Measurements from ENCODE around the gene NXF1.

NXF1 gene

DNA sequence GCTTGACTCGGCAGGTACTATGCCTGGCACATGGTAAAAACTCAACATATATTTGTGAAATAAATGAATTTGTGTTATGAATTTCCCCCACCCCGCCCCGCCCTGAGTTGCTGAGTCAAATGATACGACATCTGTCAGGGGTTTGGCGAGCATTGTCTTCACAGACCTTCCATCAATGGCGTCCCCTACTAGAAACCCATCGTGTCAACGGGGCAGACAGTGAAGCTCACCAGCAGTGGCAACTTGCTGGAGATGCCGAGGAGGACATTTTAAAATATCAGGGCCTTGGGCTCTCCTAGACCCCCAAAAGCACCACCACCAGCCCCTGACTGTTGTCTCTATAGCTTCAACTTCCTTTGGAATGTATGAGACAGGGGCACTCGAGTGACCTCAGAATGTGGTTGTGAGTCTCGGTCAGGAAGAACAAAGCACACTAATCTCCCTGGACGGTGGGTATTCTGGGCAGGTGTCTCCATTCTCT lies 761 bp upstream of the NXF1 start:
- Histone ChIP-seq H3K9me3 (ENCODE audit: insufficient read depth, low read length) (no peaks in the 10 kb centered on the region), H3K27me3 (ENCODE audit: low read length) (no peaks in the 10 kb centered on the region), H2AFZ (ENCODE audit: low read depth, low read length, severe bottlenecking) (peak overlapping the region; percentile 79), H4K20me1 (ENCODE audit: low read depth, low read length) (no peaks in the 10 kb centered on the region), H3K27ac (ENCODE audit: low read depth, low read length) (peak overlapping the region; percentile 62), H3K4me2 (ENCODE audit: low read depth, low read length, poor library complexity, severe bottlenecking) (peak overlapping the region; percentile 69), H3K79me2 (ENCODE audit: insufficient read depth, low read length) (peaks cover 19% of the 10 kb centered on the region), H3K9me2 (replicated peaks; ENCODE audit: insufficient read depth, low read length) (no peaks in the 10 kb centered on the region), H3K4me3 (ENCODE audit: insufficient read depth, low read length, poor library complexity, severe bottlenecking) (peak overlapping the region; percentile 87), H3F3A (ENCODE audit: insufficient read depth) (peaks cover 9% of the 10 kb centered on the region; the same call in 1 of the 2 replicates), H3K9ac (ENCODE audit: low read length) (peak overlapping the region; percentile 91), H3K36me3 (ENCODE audit: low read length) (no peaks in the 10 kb centered on the region)
- TF ChIP-seq, protein P1, sequence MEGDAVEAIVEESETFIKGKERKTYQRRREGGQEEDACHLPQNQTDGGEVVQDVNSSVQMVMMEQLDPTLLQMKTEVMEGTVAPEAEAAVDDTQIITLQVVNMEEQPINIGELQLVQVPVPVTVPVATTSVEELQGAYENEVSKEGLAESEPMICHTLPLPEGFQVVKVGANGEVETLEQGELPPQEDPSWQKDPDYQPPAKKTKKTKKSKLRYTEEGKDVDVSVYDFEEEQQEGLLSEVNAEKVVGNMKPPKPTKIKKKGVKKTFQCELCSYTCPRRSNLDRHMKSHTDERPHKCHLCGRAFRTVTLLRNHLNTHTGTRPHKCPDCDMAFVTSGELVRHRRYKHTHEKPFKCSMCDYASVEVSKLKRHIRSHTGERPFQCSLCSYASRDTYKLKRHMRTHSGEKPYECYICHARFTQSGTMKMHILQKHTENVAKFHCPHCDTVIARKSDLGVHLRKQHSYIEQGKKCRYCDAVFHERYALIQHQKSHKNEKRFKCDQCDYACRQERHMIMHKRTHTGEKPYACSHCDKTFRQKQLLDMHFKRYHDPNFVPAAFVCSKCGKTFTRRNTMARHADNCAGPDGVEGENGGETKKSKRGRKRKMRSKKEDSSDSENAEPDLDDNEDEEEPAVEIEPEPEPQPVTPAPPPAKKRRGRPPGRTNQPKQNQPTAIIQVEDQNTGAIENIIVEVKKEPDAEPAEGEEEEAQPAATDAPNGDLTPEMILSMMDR (IDR thresholded peaks at IDR 0.05; ENCODE audit: insufficient read depth, low read length, poor library complexity, severe bottlenecking): no peak
- TF ChIP-seq EZH2phosphoT487 (conservative IDR thresholded peaks at IDR 0.05; ENCODE audit: low read length): no peak

DNA sequence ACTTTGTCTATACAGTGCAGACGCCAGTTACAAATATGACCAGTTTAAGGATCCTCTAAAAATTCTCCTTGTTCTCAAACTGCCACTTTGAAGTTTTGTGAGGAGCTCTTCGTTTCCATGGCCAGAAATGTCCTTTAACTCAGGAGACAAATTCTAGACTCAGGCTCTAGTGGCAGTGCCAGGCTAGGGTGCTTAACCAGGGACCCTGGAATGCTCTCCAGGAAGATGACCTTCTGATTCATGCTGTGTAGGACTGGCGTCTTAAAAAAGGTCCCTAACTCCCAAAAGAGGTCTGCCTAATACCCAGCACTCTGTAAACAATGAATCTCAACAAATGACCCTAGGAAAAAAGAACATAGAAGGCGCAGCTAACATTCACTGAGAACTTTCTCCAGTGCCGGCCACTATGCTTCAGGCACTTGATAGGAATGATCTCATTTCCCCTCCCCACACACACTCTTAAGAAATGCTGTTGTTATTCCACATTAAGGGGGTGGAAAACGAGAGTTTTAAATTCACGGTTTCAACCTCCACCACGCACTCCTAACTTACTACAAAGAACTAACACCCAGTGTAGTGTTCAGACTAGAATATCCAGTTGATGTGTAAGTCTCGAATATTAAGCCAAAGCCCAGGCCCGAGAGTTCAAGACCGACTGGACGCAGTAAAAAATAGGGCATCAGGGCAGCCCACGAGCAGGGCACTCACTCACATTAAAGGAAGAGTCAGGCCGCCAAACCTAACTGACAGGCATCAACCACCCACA lies 747 bp downstream of the NXF1 start:
- Histone ChIP-seq H3K4me2 (ENCODE audit: low read depth, low read length, poor library complexity, severe bottlenecking) (peak overlapping the region; percentile 80), H3K79me2 (ENCODE audit: insufficient read depth, low read length) (peaks cover 19% of the 10 kb centered on the region), H3K36me3 (ENCODE audit: low read length) (no peaks in the 10 kb centered on the region), H3K9ac (ENCODE audit: low read length) (peak overlapping the region; percentile 91), H2AFZ (ENCODE audit: low read depth, low read length, severe bottlenecking) (peak overlapping the region; percentile 32), H4K20me1 (ENCODE audit: low read depth, low read length) (no peaks in the 10 kb centered on the region), H3K27me3 (ENCODE audit: low read length) (no peaks in the 10 kb centered on the region), H3K9me3 (ENCODE audit: insufficient read depth, low read length) (no peaks in the 10 kb centered on the region), H3K9me2 (replicated peaks; ENCODE audit: insufficient read depth, low read length) (no peaks in the 10 kb centered on the region), H3K4me3 (ENCODE audit: insufficient read depth, low read length, poor library complexity, severe bottlenecking) (peak overlapping the region; percentile 64), H3F3A (ENCODE audit: insufficient read depth) (0 out of 2 replicates have a peak, but pooled peaks cover 4% of the 10 kb centered on the region), H3K27ac (ENCODE audit: low read depth, low read length) (peak overlapping the region; percentile 8; the same call in 1 of the 2 replicates)
- TF ChIP-seq, protein P1 (IDR thresholded peaks at IDR 0.05; ENCODE audit: insufficient read depth, low read length, poor library complexity, severe bottlenecking): no peak
- no peak for TF ChIP-seq EZH2phosphoT487 (conservative IDR thresholded peaks at IDR 0.05; ENCODE audit: low read length)

DNA sequence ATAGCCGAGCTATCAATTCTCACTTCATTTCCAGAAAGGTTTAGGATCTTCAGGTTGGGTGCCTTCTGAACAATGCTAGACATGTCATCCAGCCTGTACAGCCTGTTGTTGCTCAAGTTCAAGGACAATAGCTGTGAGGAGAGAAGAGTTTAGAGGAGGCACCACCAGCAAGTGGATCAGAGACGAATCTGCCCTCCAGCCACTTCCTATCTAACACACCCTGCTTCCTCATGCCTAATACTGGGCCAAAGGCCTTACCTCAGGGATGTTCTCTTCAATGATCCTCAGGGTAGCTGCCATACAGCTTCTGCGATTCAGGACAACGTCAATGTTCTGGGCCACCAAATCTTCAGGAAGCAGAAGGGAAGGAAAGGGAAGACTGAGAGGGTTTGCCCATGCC lies 4.2 kb downstream of the NXF1 start:
- Histone ChIP-seq H4K20me1 (ENCODE audit: low read depth, low read length) (no peaks in the 10 kb centered on the region), H3K9me3 (ENCODE audit: insufficient read depth, low read length) (no peaks in the 10 kb centered on the region), H3K27ac (ENCODE audit: low read depth, low read length) (no peak overlapping the region), H3K27me3 (ENCODE audit: low read length) (no peaks in the 10 kb centered on the region), H3F3A (ENCODE audit: insufficient read depth) (no peaks in the 10 kb centered on the region), H3K4me2 (ENCODE audit: low read depth, low read length, poor library complexity, severe bottlenecking) (no peak overlapping the region), H3K4me3 (ENCODE audit: insufficient read depth, low read length, poor library complexity, severe bottlenecking) (no peak overlapping the region), H2AFZ (ENCODE audit: low read depth, low read length, severe bottlenecking) (no peak overlapping the region), H3K36me3 (ENCODE audit: low read length) (peaks cover 2% of the 10 kb centered on the region; the same call in 1 of the 2 replicates), H3K9ac (ENCODE audit: low read length) (no peak overlapping the region), H3K9me2 (replicated peaks; ENCODE audit: insufficient read depth, low read length) (no peaks in the 10 kb centered on the region), H3K79me2 (ENCODE audit: insufficient read depth, low read length) (peaks cover 19% of the 10 kb centered on the region)
- TF ChIP-seq EZH2phosphoT487 (conservative IDR thresholded peaks at IDR 0.05; ENCODE audit: low read length): no peak
- TF ChIP-seq, protein P1 (IDR thresholded peaks at IDR 0.05; ENCODE audit: insufficient read depth, low read length, poor library complexity, severe bottlenecking): no peak

Measured in SU-DHL-6 (cell line).